NCI-H2227 (cell line): ENCODE results near the gene SNCAIP.
A peak's percentile ranks its signal among the peaks of the same experiment; 100 is the strongest.
"Not testable (repeated sequence)": the region's sequence is repeated elsewhere in the genome, so short reads cannot be mapped to it uniquely, and the experiment has no call there.

Experiments
- DNase-seq: peaks from one replicate; lab custom pipeline; 2025; ENCODE audit not compliant: unreplicated experiment; lab: John Stamatoyannopoulos, UW

Gene SNCAIP

GRCh38 chr5:122312591-122313406 is 762 bp downstream of the SNCAIP start:
- peak; percentile 33 for DNase-seq

GRCh38 chr5:122314036-122314435 is 2.0 kb downstream of the SNCAIP start:
- no peak for DNase-seq

GRCh38 chr5:122315521-122315920 is 3.5 kb downstream of the SNCAIP start:
- no peak for DNase-seq

- no peak for DNase-seq
Observed at GRCh38 chr5:122316656-122317055, 4.6 kb downstream of the SNCAIP start.

GRCh38 chr5:122319897-122320296 is 7.9 kb downstream of the SNCAIP start:
- DNase-seq = no peak

- DNase-seq = no peak
Observed at GRCh38 chr5:122321921-122322320, 9.9 kb downstream of the SNCAIP start.

- peak; percentile 15 for DNase-seq
Observed at GRCh38 chr5:122322801-122323548, 10.9 kb downstream of the SNCAIP start.

GRCh38 chr5:122323738-122324137 is 11.7 kb downstream of the SNCAIP start:
- no peak for DNase-seq

GRCh38 chr5:122327110-122327509 is 15.1 kb downstream of the SNCAIP start:
- DNase-seq = no peak

GRCh38 chr5:122330881-122331280 is 18.8 kb downstream of the SNCAIP start:
- no peak for DNase-seq

GRCh38 chr5:122332599-122333555 is 20.8 kb downstream of the SNCAIP start:
- no peak for DNase-seq

GRCh38 chr5:122333564-122333963 is 21.5 kb downstream of the SNCAIP start:
- DNase-seq = no peak

GRCh38 chr5:122339591-122339990 is 27.6 kb downstream of the SNCAIP start:
- DNase-seq = no peak

- DNase-seq = no peak
Observed at GRCh38 chr5:122341087-122341486, 29.1 kb downstream of the SNCAIP start.

- no peak for DNase-seq
Observed at GRCh38 chr5:122342256-122342655, 30.2 kb downstream of the SNCAIP start.

- no peak for DNase-seq
Observed at GRCh38 chr5:122346897-122347581, 35.0 kb downstream of the SNCAIP start.

GRCh38 chr5:122350496-122350895 is 38.5 kb downstream of the SNCAIP start:
- DNase-seq = no peak

- no peak for DNase-seq
Observed at GRCh38 chr5:122351416-122352157, 39.5 kb downstream of the SNCAIP start.

- DNase-seq = no peak
Observed at GRCh38 chr5:122352331-122352730, 40.3 kb downstream of the SNCAIP start.

- DNase-seq = not testable (repeated sequence)
Observed at GRCh38 chr5:122353361-122353760, 41.3 kb downstream of the SNCAIP start.
